H9 (cell line): ENCODE results near the gene JAKMIP3. TPM values are rescaled to one million over a fixed set of nuclear protein-coding genes. Genes with fewer than 3 reads are reported as not detected.
A peak's percentile ranks its signal among the peaks of the same experiment; 100 is the strongest.

ENCODE experiments used
- DNase-seq: peaks from one replicate; pipeline ENCODE4 v3.0.0-alpha.2; 2017
- H2AFZ ChIP-seq: one replicate; pipeline ENCODE4 v1.6.1; 2013; ENCODE audit warnings: mild to moderate bottlenecking, low read length, control low read depth, moderate library complexity
- H2AK5ac ChIP-seq: 2 replicates; pipeline ENCODE4 v1.6.1; 2013; ENCODE audit warnings: low read length, control low read depth, mixed read lengths; ENCODE audit not compliant: insufficient read length
- H2BK120ac ChIP-seq: one replicate; pipeline ENCODE4 v1.6.1; 2013; ENCODE audit warnings: low read depth, mild to moderate bottlenecking, low read length, control low read depth, inconsistent platforms; ENCODE audit not compliant: poor library complexity, severe bottlenecking
- H2BK12ac ChIP-seq: 2 replicates; pipeline ENCODE4 v1.6.1; 2013; ENCODE audit warnings: low read length, control low read depth, mixed read lengths, low read depth; ENCODE audit not compliant: insufficient read length
- H2BK15ac ChIP-seq: 2 replicates; pipeline ENCODE4 v1.6.1; 2013; ENCODE audit warnings: low read depth, low read length, control low read depth
- H2BK20ac ChIP-seq: one replicate; pipeline ENCODE4 v1.6.1; 2013; ENCODE audit warnings: low read depth, mild to moderate bottlenecking, low read length, control low read depth, inconsistent platforms; ENCODE audit not compliant: poor library complexity, severe bottlenecking
- H2BK5ac ChIP-seq: 2 replicates; pipeline ENCODE4 v1.6.1; 2013; ENCODE audit warnings: low read length, control low read depth, mixed read lengths; ENCODE audit not compliant: insufficient read length
- H3K14ac ChIP-seq: 2 replicates; pipeline ENCODE4 v1.6.1; 2013; ENCODE audit warnings: low read length, control low read depth; ENCODE audit not compliant: insufficient read depth
- H3K18ac ChIP-seq: 2 replicates; pipeline ENCODE4 v1.6.1; 2013; ENCODE audit warnings: low read depth, mild to moderate bottlenecking, mixed read lengths, low read length, control low read depth; ENCODE audit not compliant: insufficient read length
- H3K23ac ChIP-seq: 2 replicates; pipeline ENCODE4 v1.6.1; 2013; ENCODE audit warnings: low read length, control low read depth, mixed read lengths, low read depth; ENCODE audit not compliant: insufficient read length
- H3K23me2 ChIP-seq: 2 replicates; pipeline ENCODE4 v1.6.1; 2013; ENCODE audit warnings: low read depth, mild to moderate bottlenecking, mixed read lengths, low read length, control low read depth; ENCODE audit not compliant: insufficient read length, poor library complexity, severe bottlenecking
- H3K27ac ChIP-seq: 2 replicates; pipeline ENCODE4 v1.5.1; 2013; ENCODE audit warnings: low read length, control low read depth, mixed read lengths, low read depth; ENCODE audit not compliant: insufficient read length
- H3K27me3 ChIP-seq: 2 replicates; pipeline ENCODE4 v1.6.1; 2013; ENCODE audit warnings: low read length, control low read depth, inconsistent platforms; ENCODE audit not compliant: insufficient read depth
- H3K4ac ChIP-seq: 2 replicates; pipeline ENCODE4 v1.6.1; 2013; ENCODE audit warnings: low read depth, mild to moderate bottlenecking, control low read depth, inconsistent platforms, low read length, moderate library complexity
- H3K4me1 ChIP-seq: 2 replicates; pipeline ENCODE4 v1.6.1; 2013; ENCODE audit warnings: low read length, control low read depth, inconsistent platforms; ENCODE audit not compliant: insufficient read depth
- H3K4me2 ChIP-seq: 2 replicates; pipeline ENCODE4 v1.6.1; 2013; ENCODE audit warnings: low read length, control low read depth, mixed read lengths; ENCODE audit not compliant: insufficient read length, insufficient read depth
- H3K56ac ChIP-seq: 2 replicates; pipeline ENCODE4 v1.6.1; 2013; ENCODE audit warnings: low read depth, mild to moderate bottlenecking, mixed read lengths, low read length, control low read depth; ENCODE audit not compliant: insufficient read length
- H3K79me1 ChIP-seq: 2 replicates; pipeline ENCODE4 v1.6.1; 2013; ENCODE audit warnings: low read depth, mild to moderate bottlenecking, moderate library complexity, low read length, control low read depth, inconsistent platforms; ENCODE audit not compliant: insufficient read depth, poor library complexity, severe bottlenecking
- H3K79me2 ChIP-seq: 2 replicates; pipeline ENCODE4 v1.6.1; 2013; ENCODE audit warnings: low read length, control low read depth, inconsistent platforms; ENCODE audit not compliant: insufficient read depth
- H3K9ac ChIP-seq: 2 replicates; pipeline ENCODE4 v1.6.1; 2013; ENCODE audit warnings: low read length, control low read depth, mixed read lengths; ENCODE audit not compliant: insufficient read length; ENCODE audit errors: extremely low read depth
- H3K9me3 ChIP-seq: one replicate; pipeline ENCODE4 v1.6.1; 2013; ENCODE audit warnings: low read depth, low read length, inconsistent platforms; ENCODE audit not compliant: control insufficient read depth
- H3T11ph ChIP-seq: one replicate; pipeline ENCODE4 v1.6.1; 2013; ENCODE audit warnings: mild to moderate bottlenecking, low read length, control low read depth, inconsistent platforms
- H4K20me1 ChIP-seq: one replicate; pipeline ENCODE4 v1.6.1; 2013; ENCODE audit not compliant: control insufficient read depth, insufficient read length, insufficient read depth
- H4K5ac ChIP-seq: 2 replicates; pipeline ENCODE4 v1.6.1; 2013; ENCODE audit warnings: low read depth, mild to moderate bottlenecking, mixed read lengths, low read length, control low read depth; ENCODE audit not compliant: insufficient read length
- H4K8ac ChIP-seq: replicated peaks from 2 replicates; pipeline ENCODE4 v1.6.1; 2013; ENCODE audit warnings: low read length, control low read depth, mixed read lengths, low read depth; ENCODE audit not compliant: insufficient read length
- H4K91ac ChIP-seq: 2 replicates; pipeline ENCODE4 v1.6.1; 2013; ENCODE audit warnings: low read depth, mild to moderate bottlenecking, moderate library complexity, mixed read lengths, low read length, control low read depth; ENCODE audit not compliant: insufficient read length
- H3K27ac Mint-ChIP-seq, 3 experiments: 2 replicates in 2 of 3; 3 replicates in 1 of 3; pipeline ENCODE4 v1.8.0; 2020 to 2021; ENCODE audit warnings: mixed read lengths in 3 of 3, mild to moderate bottlenecking in 1 of 3, moderate library complexity in 1 of 3
- H3K27me3 Mint-ChIP-seq: 2 replicates; pipeline ENCODE4 v1.8.0; 2021; ENCODE audit warnings: low read depth, mild to moderate bottlenecking, moderate library complexity, mixed read lengths
- H3K36me3 Mint-ChIP-seq, 3 experiments: 2 replicates in 2 of 3; 3 replicates in 1 of 3; pipeline ENCODE4 v1.8.0; 2020 to 2021; ENCODE audit warnings: low read depth in 3 of 3, mixed read lengths in 3 of 3; ENCODE audit not compliant: insufficient read depth in 1 of 3
- H3K4me1 Mint-ChIP-seq, 2 experiments: 2 replicates each; pipeline ENCODE4 v1.8.0; 2020; ENCODE audit warnings: mixed read lengths in 2 of 2
- H3K4me3 Mint-ChIP-seq, 2 experiments: 2 replicates in 1 of 2; 3 replicates in 1 of 2; pipeline ENCODE4 v1.8.0; 2020 to 2021; ENCODE audit warnings: mild to moderate bottlenecking in 2 of 2, mixed read lengths in 2 of 2, moderate library complexity in 1 of 2
- H3K9me3 Mint-ChIP-seq, 2 experiments: 2 replicates in 1 of 2; 3 replicates in 1 of 2; pipeline ENCODE4 v1.8.0; 2020; ENCODE audit warnings: mild to moderate bottlenecking in 2 of 2, mixed read lengths in 2 of 2, moderate library complexity in 1 of 2
- WGBS: extraction: QIAGEN DNeasy Blood & Tissue Kit; methylation state at CpG from one replicate; pipeline ENCODE4 v1.1.7; 2013; ENCODE audit warnings: missing lambda C conversion rate, low lambda C conversion rate, mixed read lengths; ENCODE audit not compliant: insufficient read length; ENCODE audit errors: extremely low coverage; 5-methylcytosine and 5-hydroxymethylcytosine counted together
- total RNA-seq: library from RNA; stranded (reverse); gene quantifications from 2 replicates; pipeline ENCODE4 v1.2.1, GENCODE V29; 2021
- TF ChIP-seq, protein P1 (sequence below): fragments of 200-600 bp; sonication (generic); conservative IDR thresholded peaks from 3 replicates; pipeline ENCODE4 v1.8.0; 2021; ENCODE audit warnings: antibody characterized with exemption, mild to moderate bottlenecking

Gene JAKMIP3
- total RNA-seq, 1 experiment from 2014 or later = 0.50 TPM

DNA sequence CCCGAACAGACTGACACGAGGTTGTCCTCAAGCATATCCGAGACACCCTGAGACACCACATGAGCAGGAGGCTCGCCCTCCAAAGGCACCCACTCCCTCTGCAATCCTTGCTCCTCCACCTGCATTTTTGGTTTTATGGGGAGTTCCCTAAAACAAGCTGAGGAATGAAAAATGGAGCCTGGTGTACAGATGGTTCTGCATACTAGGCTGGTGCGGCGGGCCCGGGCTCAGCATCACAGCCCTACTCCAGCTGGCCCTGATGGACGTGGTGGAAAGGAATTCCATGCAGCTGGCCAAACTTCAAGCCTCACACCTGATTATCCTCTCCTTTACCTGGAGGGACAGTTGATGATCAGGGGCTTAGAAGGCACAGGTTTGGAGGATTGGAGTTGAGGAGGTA is 30.3 kb upstream of the JAKMIP3 start:
- Histone ChIP-seq H3K9ac (no peak overlapping the region), H3K79me1 (no peaks in the 10 kb centered on the region), H3K4ac (no peak overlapping the region), H2BK20ac (no peak overlapping the region), H3K23me2 (peaks cover 16% of the 10 kb centered on the region), H2BK5ac (no peak overlapping the region), H3K4me1 (no peaks in the 10 kb centered on the region; the same call in 1 of the 2 replicates), H3K56ac (no peak overlapping the region), H3K4me2 (peak overlapping the region; percentile 50), H4K8ac (no peak overlapping the region), H3K79me2 (no peaks in the 10 kb centered on the region), H2AK5ac (no peak overlapping the region), H3K27ac (no peak overlapping the region), H3T11ph (no peak overlapping the region), H2BK120ac (no peak overlapping the region), H2BK15ac (no peak overlapping the region), H3K23ac (no peak overlapping the region), H4K91ac (no peak overlapping the region), H3K14ac (no peak overlapping the region), H3K27me3 (peaks cover 16% of the 10 kb centered on the region; the same call in 1 of the 2 replicates), H4K20me1 (no peaks in the 10 kb centered on the region), H3K18ac (no peak overlapping the region), H2BK12ac (no peak overlapping the region), H3K9me3 (no peaks in the 10 kb centered on the region), H2AFZ (no peak overlapping the region), H4K5ac (no peak overlapping the region)
- WGBS = no CpG with 5 or more reads among the region's 8 CpGs
- DNase-seq = no peak
- Mint-ChIP-seq H3K4me1 (peaks cover 17 to 27% of the 10 kb centered on the region in 2 experiments), H3K36me3 (peaks cover 0 to 2% (median 0%) of the 10 kb centered on the region in 3 experiments; a peak in 2 of 7 replicates), H3K9me3 (no peaks in the 10 kb centered on the region; a peak in 2 of 5 replicates), H3K27me3 (peaks cover 78% of the 10 kb centered on the region), H3K27ac (no peak overlapping the region), H3K4me3 (peak overlapping the region; percentile 63 to 81; a peak in 4 of 5 replicates)
- TF ChIP-seq, protein P1, sequence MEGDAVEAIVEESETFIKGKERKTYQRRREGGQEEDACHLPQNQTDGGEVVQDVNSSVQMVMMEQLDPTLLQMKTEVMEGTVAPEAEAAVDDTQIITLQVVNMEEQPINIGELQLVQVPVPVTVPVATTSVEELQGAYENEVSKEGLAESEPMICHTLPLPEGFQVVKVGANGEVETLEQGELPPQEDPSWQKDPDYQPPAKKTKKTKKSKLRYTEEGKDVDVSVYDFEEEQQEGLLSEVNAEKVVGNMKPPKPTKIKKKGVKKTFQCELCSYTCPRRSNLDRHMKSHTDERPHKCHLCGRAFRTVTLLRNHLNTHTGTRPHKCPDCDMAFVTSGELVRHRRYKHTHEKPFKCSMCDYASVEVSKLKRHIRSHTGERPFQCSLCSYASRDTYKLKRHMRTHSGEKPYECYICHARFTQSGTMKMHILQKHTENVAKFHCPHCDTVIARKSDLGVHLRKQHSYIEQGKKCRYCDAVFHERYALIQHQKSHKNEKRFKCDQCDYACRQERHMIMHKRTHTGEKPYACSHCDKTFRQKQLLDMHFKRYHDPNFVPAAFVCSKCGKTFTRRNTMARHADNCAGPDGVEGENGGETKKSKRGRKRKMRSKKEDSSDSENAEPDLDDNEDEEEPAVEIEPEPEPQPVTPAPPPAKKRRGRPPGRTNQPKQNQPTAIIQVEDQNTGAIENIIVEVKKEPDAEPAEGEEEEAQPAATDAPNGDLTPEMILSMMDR = no peak
